BLaER1 (cell line): ENCODE measurements around the gene CBL.

Source experiments
- H3K27ac ChIP-seq: shearing (Covaris generic); formaldehyde crosslinking; 2 replicates; pipeline ENCODE4 v1.8.1; 2022
- H3K27me3 ChIP-seq: shearing (Covaris generic); formaldehyde crosslinking; 2 replicates; pipeline ENCODE4 v1.8.1; 2022
- H3K36me3 ChIP-seq: shearing (Covaris generic); formaldehyde crosslinking; 2 replicates; pipeline ENCODE4 v1.8.1; 2022
- H3K4me1 ChIP-seq: shearing (Covaris generic); formaldehyde crosslinking; 2 replicates; pipeline ENCODE4 v1.8.1; 2022
- H3K4me2 ChIP-seq: shearing (Covaris generic); formaldehyde crosslinking; 2 replicates; pipeline ENCODE4 v1.8.1; 2022
- H3K4me3 ChIP-seq: shearing (Covaris generic); formaldehyde crosslinking; 2 replicates; pipeline ENCODE4 v1.8.1; 2022
- H3K9ac ChIP-seq: shearing (Covaris generic); formaldehyde crosslinking; 2 replicates; pipeline ENCODE4 v1.8.1; 2022
- H3K9me3 ChIP-seq: shearing (Covaris generic); formaldehyde crosslinking; 2 replicates; pipeline ENCODE4 v1.8.1; 2022
- H4K20me1 ChIP-seq: shearing (Covaris generic); formaldehyde crosslinking; 2 replicates; pipeline ENCODE4 v1.8.1; 2022
- Cebpa-rat ChIP-seq: shearing (Covaris generic); IDR thresholded peaks from 2 replicates; pipeline ENCODE4 v1.8.1; 2022

The CBL gene

DNA sequence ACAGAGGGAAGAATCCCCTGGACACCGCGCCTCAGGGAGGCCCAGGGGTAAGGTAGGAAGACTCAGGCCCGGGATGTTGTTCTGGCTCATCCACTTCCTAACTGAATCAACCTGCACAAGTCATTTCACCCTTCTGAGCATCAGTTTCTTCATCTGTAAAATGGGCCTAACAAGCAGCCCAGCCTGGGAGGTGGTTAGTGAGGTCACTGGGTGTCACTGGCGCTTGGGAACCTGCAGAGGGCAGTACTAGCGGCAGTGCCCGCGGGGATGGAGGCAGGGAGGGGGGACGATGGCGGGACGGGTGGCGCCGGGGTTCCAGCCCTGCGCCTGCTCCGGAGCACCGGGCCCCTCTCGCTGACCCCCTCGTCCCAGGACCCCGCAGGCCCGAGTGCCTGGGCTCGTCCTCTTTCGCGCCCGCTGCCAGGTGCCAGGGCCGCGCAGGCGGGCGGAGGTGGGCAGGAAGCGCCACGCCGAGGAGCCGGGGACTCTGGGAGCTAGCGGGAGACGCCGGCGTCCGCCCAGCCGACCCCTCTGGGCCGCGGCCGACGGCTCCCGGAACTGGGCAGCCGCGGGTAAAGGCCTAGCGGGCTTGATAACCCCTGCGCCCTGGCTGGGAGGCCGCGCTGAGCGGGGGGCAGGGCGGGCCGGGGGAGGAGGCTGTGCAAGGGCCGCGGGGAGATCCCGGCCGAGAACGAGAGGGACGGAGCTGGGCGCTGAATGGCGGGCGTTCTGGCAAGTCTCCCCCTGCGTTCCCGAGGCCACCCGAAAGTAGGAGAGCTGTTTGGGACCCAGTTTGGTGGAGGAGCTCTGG is 37.5 kb upstream of the CBL start, which contains the start of gene NLRX1:
Gene NLRX1, plus strand, starts transcription at position 255 of the 811 bp plus-strand sequence. CDS start 2,679 bp downstream, outside the sequence.
- Histone ChIP-seq H3K9me3 (no peaks in the 10 kb centered on the region), H3K4me2 (peak within 1 kb of the TSS; percentile 84), H3K4me3 (peak within 1 kb of the TSS; percentile 84), H3K27me3 (no peaks in the 10 kb centered on the region), H3K36me3 (peaks cover 7% of the 10 kb centered on the region), H4K20me1 (no peaks in the 10 kb centered on the region), H3K9ac (peak within 1 kb of the TSS; percentile 92), H3K27ac (peak within 1 kb of the TSS; percentile 93), H3K4me1 (peaks cover 50% of the 10 kb centered on the region)
- no peak for TF ChIP-seq Cebpa-rat

DNA sequence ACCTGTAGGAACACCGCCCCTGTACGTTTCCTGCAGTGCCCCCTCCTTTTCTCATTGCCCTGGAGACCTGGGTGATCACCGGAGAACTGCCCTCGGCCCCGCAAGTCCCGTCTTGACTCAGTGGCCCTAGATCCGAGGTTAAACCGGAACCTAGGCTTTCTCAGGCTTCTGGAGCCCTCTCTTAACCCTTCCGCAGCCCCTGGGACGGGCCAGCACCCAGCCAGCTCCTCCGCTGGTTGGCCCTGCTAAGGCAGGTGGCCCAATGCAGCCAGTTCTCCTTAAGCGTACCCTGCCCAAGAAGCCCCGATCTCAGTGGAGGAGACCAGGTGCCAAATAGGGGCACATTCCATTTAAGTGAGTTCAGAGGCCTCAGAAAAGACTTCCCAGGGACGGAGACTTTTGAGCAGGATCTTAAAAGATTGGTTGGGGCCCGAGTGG is 36.8 kb upstream of the CBL start:
- Histone ChIP-seq H3K27me3 (no peaks in the 10 kb centered on the region), H3K27ac (peak overlapping the region; percentile 93), H3K4me3 (peak overlapping the region; percentile 84), H4K20me1 (no peaks in the 10 kb centered on the region), H3K9me3 (no peaks in the 10 kb centered on the region), H3K4me1 (peaks cover 50% of the 10 kb centered on the region), H3K4me2 (peak overlapping the region; percentile 84), H3K36me3 (peaks cover 13% of the 10 kb centered on the region), H3K9ac (peak overlapping the region; percentile 92)
- TF ChIP-seq Cebpa-rat = no peak

DNA sequence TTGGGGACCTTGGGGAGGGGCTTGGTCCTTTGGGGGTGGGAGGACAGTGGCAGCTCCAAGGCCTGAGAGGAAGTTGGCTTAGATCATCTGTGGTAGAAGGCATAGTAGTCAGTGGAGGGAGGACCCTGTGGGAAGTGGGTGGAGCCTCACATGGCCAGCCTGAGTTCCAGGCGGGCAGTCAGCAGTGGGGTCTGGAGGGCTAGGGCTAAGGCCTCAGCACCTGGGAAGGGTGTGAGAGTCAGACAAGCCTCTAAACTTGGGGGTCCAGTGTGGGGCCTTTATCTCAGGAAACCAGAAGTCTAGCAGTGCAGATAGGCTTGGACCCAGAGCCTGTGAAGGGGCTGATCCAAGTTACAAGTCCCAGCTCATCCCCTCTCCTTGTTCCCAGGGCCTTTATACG is 33.6 kb upstream of the CBL start:
- Histone ChIP-seq H3K27ac (no peak overlapping the region), H3K9me3 (no peaks in the 10 kb centered on the region), H3K36me3 (peaks cover 29% of the 10 kb centered on the region), H3K9ac (no peak overlapping the region), H3K4me2 (peak overlapping the region; percentile 9; the same call in 1 of the 2 replicates), H3K4me1 (peaks cover 42% of the 10 kb centered on the region), H4K20me1 (no peaks in the 10 kb centered on the region), H3K27me3 (no peaks in the 10 kb centered on the region), H3K4me3 (no peak overlapping the region)
- TF ChIP-seq Cebpa-rat = no peak

DNA sequence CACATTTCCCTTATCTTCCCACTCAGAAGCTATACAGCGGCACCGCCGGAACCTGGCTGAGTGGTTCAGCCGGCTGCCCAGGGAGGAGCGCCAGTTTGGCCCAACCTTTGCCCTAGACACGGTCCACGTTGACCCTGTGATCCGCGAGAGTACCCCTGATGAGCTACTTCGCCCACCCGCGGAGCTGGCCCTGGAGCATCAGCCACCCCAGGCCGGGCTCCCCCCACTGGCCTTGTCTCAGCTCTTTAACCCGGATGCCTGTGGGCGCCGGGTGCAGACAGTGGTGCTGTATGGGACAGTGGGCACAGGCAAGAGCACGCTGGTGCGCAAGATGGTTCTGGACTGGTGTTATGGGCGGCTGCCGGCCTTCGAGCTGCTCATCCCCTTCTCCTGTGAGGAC is 32.7 kb upstream of the CBL start:
- peaks cover 29% of the 10 kb centered on the region for H3K36me3 ChIP-seq
- H3K9me3 ChIP-seq = no peaks in the 10 kb centered on the region
- no peak for TF ChIP-seq Cebpa-rat
- no peak overlapping the region for H3K27ac ChIP-seq
- no peak overlapping the region for H3K4me3 ChIP-seq
- H3K4me2 ChIP-seq = no peak overlapping the region
- no peaks in the 10 kb centered on the region for H4K20me1 ChIP-seq
- peaks cover 49% of the 10 kb centered on the region for H3K4me1 ChIP-seq
- no peak overlapping the region for H3K9ac ChIP-seq
- no peaks in the 10 kb centered on the region for H3K27me3 ChIP-seq

DNA sequence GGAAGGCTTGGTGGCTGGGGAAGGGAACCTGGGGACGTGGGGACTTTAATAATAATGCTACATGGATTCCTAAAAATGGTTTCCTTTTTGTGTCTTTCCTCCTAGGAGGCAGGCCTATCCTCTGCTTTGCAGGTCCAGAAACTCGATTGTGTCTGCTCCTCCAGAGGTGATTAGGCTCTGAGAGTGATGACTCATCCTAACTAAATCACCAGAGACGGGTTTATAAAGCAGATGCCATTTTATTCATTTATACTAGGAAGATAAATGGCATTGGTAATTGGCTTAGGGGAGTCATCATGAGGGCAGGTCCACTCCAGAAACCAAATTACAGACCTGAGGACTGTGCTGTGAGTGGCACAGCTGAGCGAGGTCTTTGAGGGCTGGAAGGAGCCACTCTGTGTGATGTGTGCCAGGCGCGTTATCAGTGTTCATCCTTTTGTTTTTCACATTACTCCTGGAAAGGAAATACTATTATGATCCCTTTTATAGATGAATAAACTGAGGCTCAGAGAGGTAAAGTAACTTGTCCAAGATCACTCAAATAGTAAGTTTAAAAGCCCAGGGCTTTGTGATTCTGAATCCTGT is 30.6 kb upstream of the CBL start:
- Histone ChIP-seq H3K36me3 (peaks cover 39% of the 10 kb centered on the region), H3K9ac (no peak overlapping the region), H4K20me1 (no peaks in the 10 kb centered on the region), H3K4me3 (no peak overlapping the region), H3K27me3 (no peaks in the 10 kb centered on the region), H3K4me1 (peaks cover 46% of the 10 kb centered on the region), H3K9me3 (no peaks in the 10 kb centered on the region), H3K4me2 (no peak overlapping the region), H3K27ac (no peak overlapping the region)
- no peak for TF ChIP-seq Cebpa-rat

DNA sequence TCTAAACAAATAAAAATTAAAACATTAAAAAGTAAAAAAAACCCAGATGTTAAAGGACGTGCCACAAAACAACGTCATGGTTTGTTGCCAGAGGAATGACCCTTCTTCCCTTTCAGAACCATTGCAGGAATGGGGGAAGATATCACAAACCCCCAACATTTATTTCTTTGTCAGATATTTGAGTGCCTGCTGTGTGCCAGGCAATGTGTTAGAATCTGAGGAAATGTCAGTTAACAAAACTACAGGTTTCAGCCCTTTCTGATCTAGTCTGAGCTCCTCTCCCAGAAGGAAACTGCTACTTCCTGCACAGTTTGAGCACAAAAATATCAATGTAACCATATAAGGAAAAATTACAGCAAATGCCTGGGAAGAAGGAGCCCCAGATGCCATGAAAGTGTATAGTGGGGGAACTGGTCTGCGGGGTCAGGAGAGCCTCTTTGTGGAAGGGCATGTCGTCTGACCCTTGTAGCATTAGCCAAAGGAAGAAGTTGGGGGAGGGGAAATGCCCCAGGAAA is 27.9 kb upstream of the CBL start:
- no peaks in the 10 kb centered on the region for H3K27me3 ChIP-seq
- H3K4me3 ChIP-seq = no peak overlapping the region
- no peaks in the 10 kb centered on the region for H3K9me3 ChIP-seq
- H3K27ac ChIP-seq = peak overlapping the region; percentile 42
- no peak for TF ChIP-seq Cebpa-rat
- H3K4me1 ChIP-seq = peaks cover 27% of the 10 kb centered on the region
- peaks cover 53% of the 10 kb centered on the region for H3K36me3 ChIP-seq
- no peaks in the 10 kb centered on the region for H4K20me1 ChIP-seq
- H3K4me2 ChIP-seq = peak overlapping the region; percentile 74
- H3K9ac ChIP-seq = peak overlapping the region; percentile 49; the same call in 1 of the 2 replicates

DNA sequence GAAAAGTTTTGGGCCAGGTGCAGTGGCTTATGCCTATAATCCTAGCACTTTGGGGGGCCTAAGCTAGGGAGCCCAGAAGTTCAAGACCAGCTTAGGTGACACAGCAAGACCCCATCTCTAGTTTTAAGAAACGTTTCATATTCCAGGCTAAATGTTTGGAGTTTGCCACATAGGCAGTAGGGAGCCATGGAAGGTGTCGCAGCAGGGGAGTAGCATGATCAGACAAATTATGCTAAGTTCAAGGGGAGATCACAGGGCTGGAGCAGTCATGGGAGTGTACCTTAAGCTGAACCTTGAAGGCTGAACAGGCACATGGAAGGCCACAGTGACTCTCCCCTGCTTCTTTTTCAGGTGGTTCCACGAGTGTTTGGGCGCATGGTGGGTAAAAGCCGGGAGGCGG is 26.8 kb upstream of the CBL start:
- Histone ChIP-seq H3K27me3 (no peaks in the 10 kb centered on the region), H3K4me3 (no peak overlapping the region), H3K4me2 (no peak overlapping the region), H3K36me3 (peaks cover 50% of the 10 kb centered on the region), H4K20me1 (no peaks in the 10 kb centered on the region), H3K4me1 (peaks cover 33% of the 10 kb centered on the region), H3K9ac (no peak overlapping the region), H3K9me3 (no peaks in the 10 kb centered on the region), H3K27ac (no peak overlapping the region)
- no peak for TF ChIP-seq Cebpa-rat

DNA sequence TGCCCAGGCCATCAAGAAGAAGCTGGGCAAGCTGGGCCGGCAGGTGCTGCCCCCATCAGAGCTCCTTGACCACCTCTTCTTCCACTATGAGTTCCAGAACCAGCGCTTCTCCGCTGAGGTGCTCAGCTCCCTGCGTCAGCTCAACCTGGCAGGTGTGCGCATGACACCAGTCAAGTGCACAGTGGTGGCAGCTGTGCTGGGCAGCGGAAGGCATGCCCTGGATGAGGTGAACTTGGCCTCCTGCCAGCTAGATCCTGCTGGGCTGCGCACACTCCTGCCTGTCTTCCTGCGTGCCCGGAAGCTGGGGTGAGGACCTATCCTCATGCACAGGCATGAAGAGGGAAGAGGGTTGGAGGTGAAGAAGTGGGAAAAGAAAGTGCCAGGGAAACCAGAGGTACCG is 26.2 kb upstream of the CBL start:
- H3K4me3 ChIP-seq = no peak overlapping the region
- H3K4me2 ChIP-seq = no peak overlapping the region
- no peaks in the 10 kb centered on the region for H4K20me1 ChIP-seq
- no peaks in the 10 kb centered on the region for H3K9me3 ChIP-seq
- no peak for TF ChIP-seq Cebpa-rat
- H3K9ac ChIP-seq = no peak overlapping the region
- H3K27me3 ChIP-seq = no peaks in the 10 kb centered on the region
- peaks cover 38% of the 10 kb centered on the region for H3K4me1 ChIP-seq
- peaks cover 44% of the 10 kb centered on the region for H3K36me3 ChIP-seq
- no peak overlapping the region for H3K27ac ChIP-seq

DNA sequence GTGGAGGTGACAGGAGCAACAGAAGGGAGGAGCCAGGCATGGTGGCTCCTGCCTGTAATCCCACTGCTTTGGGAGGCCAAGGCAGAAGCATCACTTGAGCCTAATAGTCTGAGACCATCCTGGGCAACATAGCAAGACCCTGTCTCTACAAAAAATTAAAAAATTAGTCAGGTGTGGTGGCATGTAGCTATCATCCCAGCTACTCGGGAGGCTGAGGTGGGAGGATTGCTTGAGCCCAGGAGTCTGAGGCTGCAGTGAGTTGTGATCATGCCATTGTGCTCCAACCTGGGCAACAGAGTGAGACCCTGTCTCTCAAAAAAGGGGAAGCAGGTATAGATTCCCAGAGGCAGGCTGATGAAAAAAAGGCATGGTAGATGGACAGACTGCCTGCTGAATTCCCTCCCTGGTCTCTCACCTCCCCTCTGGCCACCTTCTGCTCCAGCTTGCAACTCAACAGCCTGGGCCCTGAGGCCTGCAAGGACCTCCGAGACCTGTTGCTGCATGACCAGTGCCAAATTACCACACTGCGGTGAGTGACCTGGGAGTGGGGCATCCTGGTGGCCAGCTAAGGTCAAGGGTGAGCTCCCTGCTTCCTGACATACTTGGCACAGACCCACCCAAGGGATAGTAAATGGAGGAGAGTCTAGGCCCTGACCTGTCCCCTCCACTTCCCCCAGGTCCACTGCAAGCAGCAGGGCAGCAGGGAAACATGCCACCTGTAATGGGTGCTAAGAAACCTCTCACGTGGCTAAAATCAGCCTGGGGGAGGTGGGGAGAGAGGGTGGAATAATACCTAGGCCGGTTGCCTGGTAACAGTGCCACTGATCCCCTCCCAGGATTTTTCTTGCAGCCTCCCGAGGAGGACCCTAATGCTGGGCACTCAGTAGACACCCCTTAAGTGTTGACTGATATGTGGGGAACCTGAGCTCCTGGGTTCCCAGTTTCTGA is 25.1 kb upstream of the CBL start:
- peaks cover 35% of the 10 kb centered on the region for H3K36me3 ChIP-seq
- no peaks in the 10 kb centered on the region for H3K27me3 ChIP-seq
- no peak overlapping the region for H3K9ac ChIP-seq
- H3K4me3 ChIP-seq = no peak overlapping the region
- TF ChIP-seq Cebpa-rat = no peak
- no peaks in the 10 kb centered on the region for H4K20me1 ChIP-seq
- H3K27ac ChIP-seq = no peak overlapping the region
- H3K4me1 ChIP-seq = peaks cover 38% of the 10 kb centered on the region
- no peaks in the 10 kb centered on the region for H3K9me3 ChIP-seq
- no peak overlapping the region for H3K4me2 ChIP-seq
